RCC 7860 (cell line): Measurements from ENCODE around the gene SDC1.

Experiments
- DNase-seq: peaks from one replicate; pipeline ENCODE4 v3.0.0-alpha.2; 2015; ENCODE audit warnings: low spot score
- FAIRE-seq: peaks from 2 replicates; lab custom pipeline; 2012; peaks lifted over from hg19 to GRCh38; lab: Jason Lieb, UNC

SDC1 gene

DNA sequence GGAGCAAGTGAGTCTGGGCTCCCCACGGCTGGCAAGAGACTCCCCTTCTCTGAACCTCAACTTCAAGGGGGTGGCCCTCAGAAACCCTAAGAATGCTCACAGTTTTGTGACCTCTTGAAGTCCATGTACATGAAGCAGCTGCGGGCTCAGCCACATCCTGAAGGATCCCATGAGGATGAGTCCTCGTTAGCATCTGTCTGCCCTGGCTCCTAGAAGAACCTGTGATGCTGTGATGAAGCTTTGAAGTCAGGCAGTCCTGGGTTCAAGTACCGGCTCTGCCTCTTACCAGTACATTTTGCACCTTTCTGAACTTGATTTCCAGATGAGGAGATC, 38.1 kb downstream of the SDC1 start:
- DNase-seq, result no peak
- FAIRE-seq, result no peak

DNA sequence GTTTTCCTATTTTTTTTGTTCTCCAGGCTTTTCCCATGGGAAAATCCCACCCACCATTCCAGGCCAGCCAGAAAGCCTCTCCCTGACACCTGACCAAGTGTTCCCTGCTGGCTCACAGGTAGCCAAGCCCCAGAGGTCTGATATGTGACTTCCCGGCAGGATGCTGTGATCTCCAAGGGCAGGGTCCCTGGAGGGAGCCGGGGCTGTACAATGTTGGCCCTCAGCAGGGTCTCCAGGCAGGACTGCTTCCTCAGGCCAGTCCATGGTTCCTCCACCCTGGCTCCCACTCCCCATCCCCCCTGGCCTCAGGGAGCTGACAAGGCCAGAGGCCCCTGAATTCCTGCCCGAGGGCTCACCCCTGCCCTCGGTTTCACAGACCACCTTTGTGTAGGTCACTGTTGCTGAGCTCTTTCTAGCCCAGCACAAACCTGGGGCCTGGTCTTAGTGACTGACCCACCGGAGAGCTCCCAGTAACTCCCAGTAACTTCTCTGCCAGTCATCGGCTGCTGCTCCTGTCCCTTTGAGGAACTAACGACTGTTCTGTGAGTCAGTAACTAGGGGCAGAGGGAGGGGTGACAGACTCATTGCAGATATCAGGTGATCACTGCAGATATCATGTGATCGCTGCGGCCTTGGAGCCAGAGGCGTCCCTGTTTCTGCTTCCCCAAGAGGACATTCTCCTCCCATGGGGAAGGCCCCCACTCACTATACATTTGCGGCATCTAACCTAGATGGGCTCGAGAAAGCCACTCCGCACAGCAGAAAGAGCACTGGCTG, 38.7 kb downstream of the SDC1 start:
- peak; percentile 87 for FAIRE-seq

DNA sequence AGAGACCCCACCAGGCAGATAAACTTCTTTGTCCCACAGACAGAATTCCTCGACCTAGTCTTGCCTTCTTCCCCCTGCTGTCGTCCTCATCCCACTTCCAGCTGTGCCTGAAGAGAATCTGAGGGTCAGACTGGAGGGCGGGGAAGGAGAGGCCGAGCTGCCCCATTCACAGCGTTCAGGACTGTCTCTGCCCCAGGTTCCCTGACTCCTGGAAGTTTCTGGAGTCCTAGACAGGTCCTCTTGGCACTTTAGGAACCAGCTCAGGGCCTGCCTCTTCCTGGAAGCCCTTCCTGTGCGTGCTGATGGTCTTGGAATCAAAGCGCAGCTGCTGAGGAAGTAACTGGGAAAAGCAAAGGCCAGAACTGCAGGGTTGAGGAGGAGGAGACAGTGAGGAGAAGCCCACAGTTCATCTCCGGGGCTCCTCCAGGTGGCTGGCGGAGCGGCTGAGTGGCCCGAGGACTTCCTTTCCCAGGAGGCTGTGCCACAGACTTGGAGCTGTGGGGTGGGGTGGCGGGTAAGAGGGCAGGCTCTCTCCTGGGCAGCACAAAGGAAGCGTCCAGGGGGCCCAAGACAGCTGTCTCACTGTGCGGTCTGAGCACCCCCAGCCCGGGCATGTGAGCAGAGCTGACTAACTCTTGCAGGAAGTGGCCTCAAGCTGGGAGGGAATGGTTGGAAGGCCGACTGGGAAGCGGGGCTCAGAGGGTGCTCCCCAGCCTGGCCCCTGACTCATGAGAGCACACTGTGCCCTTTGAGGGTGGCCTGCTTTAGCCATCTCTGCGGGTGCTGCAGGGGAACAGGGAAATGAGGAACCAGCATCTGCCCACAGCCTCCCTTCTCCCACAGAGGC, 39.5 kb downstream of the SDC1 start:
- peak; percentile 91 for FAIRE-seq

More for the DNA sequence above, 38.7 kb downstream of the SDC1 start:
- DNase-seq, result peak; percentile 97

GRCh38 chr2:20184067-20184938, 40.6 kb downstream of the SDC1 start:
- FAIRE-seq (peak; percentile 80), DNase-seq (peak; percentile 80)

More for the DNA sequence above, 39.5 kb downstream of the SDC1 start:
- peak; percentile 95 for DNase-seq

GRCh38 chr2:20183373-20183772, 41.6 kb downstream of the SDC1 start:
- FAIRE-seq, result no peak

DNA sequence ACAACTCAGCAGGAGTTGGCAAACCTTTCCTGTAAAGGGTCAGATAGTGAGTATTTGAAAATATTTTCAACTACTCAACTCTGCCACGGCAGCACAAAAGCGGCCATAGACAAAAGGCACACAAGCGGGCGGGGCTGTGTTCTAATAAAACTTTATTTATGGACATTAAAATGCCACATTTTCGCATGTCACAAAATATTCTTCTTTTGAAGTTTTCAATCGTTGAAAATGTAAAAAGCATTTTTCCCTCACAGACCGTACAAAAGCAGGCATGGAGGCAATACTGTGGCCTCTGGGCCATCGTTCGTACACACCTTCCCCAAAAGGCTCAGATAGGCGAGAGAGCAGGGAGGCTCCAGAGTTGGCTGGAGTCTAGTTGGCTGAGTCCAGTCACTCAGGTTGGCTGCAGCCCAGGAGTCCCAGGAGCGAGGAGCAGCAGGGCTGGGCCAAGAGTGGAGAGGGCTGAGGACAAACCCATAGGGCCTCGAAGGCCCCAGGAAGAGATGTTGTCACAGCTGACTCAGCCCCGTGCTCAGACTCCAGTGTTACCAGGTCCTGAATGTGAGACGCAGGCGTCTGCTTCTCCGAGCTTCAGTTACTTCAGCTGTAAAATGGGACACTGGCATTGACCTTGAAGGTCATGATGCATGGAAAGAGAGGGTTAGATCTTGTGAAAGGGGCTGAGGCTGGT, 42.5 kb downstream of the SDC1 start:
- peak; percentile 95 for DNase-seq
- peak; percentile 92 for FAIRE-seq

More at GRCh38 chr2:20183373-20183772, 41.6 kb downstream of the SDC1 start:
- DNase-seq, result no peak

GRCh38 chr2:20181761-20182160, 43.2 kb downstream of the SDC1 start:
- FAIRE-seq (no peak), DNase-seq (no peak)

GRCh38 chr2:20180676-20181648, 44.0 kb downstream of the SDC1 start:
- no peak for DNase-seq
- FAIRE-seq, result no peak

DNA sequence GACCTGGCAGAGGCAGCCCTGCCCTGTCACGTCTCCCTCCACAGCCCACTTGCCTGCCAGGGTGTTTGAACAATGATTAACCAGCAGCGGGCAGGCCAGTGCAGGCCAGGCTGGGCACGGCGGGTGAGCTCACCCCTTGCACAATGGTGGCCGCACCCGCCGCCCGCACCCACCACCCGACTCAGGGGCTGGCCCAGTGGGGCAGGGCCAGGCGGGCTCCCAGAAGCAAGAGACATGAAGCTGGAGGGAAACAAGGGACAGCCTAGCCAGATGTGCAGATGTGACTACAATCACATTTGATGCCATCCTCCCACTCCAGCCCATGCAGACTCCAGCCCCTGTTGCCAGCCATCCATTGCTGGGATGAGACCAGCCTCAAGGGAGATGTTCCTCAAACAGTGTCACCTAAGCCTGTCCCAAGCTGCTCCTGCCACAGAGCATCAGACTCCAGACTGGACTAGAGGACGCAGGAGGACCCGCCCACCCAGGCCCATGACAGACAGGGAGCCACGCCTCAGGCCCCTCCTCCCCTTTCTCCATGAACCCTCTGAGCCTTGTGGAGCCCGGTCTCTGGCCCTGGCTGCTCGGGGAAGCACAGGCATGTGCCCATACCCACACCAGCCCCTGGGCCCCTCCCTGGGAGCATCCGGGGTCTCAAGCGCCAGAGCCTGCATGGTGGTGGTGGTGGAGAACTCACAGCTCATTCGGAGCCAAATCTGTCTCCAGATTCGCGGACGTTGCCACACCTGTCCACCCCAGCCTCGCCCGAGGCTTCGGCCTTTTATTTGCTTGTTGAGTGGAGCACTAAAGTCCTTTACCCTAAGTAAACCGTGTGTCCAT, 45.0 kb downstream of the SDC1 start:
- FAIRE-seq (peak; percentile 87), DNase-seq (peak; percentile 90)

GRCh38 chr2:20179466-20179754, 45.5 kb downstream of the SDC1 start:
- no peak for DNase-seq
- no peak for FAIRE-seq

DNA sequence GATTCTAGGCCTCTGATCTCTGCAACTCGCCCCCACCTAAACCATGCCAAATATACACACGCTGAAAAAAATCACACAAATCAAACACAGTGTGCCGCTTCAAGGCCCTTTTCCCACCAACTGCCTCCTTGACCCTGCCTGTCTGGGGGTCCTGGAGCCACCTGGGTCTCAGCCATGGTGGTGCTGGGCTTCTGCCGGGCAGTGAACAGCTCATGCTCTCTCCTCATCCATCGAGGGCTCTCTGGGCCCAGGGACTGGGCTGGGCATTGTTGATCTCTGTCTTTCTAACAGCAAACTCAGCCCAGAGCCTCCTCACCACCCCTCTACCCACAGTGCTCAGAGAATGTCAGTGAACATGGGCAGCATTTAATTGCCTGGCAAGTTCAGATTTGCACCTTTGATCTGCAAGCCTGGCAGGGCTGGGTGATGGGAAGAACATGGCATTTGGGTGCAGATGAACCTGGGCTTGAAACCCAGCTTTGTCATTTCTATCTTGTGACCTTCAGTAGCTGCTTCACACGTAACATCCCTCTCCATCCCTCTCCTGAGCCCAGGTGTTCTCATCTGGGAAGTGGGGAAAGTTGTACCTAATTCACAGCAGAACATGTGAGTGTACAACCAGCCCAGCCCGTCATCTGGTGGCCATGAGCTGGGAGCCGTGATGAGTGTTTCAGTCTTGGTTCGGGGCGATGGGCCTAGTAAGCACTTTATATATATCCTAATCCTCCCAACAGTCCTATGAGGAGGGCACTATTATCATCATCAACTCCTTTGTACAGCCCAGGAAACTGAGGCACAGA, 46.1 kb downstream of the SDC1 start:
- FAIRE-seq (no peak), DNase-seq (no peak)

DNA sequence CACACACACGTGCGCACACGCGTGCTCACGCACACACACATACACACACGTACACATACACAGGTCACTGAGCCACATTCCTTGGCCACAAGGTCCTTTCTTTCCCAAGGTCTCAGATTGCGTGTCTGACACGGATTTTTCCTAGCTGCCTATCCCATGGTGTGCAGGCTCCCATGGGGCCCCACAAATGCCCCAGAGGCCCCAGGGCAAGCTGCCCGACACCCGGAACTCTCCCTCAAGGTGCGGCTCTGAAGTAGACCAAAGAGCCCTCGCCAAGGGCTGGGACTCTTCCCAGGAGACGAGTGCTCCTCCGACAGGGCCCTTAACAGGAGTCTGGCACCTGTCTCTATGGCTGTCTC, 46.7 kb downstream of the SDC1 start:
- DNase-seq, result no peak
- no peak for FAIRE-seq

- DNase-seq, result no peak
- no peak for FAIRE-seq
Measured at GRCh38 chr2:20177556-20178248, 47.2 kb downstream of the SDC1 start.

GRCh38 chr2:20176760-20177159, 48.2 kb downstream of the SDC1 start:
- FAIRE-seq (no peak), DNase-seq (no peak)

DNA sequence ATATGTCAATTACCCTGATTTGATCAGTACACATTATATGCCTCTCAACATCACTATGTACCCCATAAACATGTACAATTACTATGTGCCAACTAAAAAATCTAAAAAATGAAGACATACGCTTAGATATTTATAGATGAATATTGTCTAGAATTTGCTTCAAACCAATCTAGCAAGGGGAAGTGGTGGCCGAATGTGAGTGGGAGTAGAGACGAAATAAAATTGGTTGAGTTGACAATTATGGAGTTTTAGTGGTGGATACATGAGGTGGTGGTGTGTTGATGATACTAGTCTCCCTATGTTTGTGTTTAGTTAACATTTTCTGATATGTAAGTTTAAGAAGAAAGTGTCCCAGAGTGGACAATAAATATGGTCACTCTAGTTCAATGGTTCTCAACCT, 49.0 kb downstream of the SDC1 start:
- DNase-seq (no peak), FAIRE-seq (no peak)

DNA sequence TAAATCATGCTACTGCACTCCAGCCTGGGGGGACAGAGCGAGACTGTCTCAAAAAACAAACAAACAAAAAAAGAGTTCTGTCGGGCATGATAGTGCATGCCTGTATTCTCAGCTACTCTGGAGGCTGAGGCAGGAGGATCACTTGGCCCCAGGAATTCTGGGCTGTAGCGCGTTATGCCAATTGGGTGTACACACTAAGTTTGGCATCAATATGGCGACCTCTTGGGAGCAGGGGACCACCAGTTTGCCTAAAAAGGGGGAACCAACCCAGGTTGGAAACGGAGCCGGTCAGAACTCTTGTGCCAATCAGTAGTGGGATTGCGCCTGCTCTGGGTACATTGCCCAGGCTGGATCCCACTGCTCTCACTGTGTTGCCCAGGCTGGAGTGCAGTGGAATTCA, 49.7 kb downstream of the SDC1 start:
- no peak for FAIRE-seq
- DNase-seq, result no peak

DNA sequence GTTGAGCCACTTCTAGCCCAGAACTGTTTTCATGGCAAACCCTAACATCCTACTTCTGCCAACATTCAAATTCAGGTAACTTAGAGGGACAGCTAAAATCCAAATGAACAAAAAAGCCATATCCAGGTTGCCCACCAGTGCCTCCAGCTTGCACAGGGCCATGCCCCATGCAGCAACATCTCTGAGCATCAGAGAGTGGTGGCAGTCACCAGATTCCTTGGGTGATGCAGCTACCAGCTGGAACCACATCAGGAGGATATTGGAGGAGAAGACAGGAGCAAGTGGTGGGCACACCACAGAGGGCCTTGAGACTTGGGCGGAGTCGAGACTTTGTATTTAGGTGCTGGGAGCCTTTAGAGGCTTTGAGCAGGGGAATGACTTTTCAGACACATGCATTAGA, 50.5 kb downstream of the SDC1 start:
- DNase-seq, result no peak

More for the DNA sequence above, 50.5 kb downstream of the SDC1 start:
- FAIRE-seq, result no peak
